HG02884 (cell line): Measurements from ENCODE around the gene AR.

Experiments
- ATAC-seq: cut with Tn5 transposase; IDR thresholded peaks from one replicate; pipeline ENCODE4 v1.9.1; 2021; ENCODE audit warnings: mild to moderate bottlenecking, moderate library complexity; ENCODE audit not compliant: unreplicated experiment

Gene AR, protein sequence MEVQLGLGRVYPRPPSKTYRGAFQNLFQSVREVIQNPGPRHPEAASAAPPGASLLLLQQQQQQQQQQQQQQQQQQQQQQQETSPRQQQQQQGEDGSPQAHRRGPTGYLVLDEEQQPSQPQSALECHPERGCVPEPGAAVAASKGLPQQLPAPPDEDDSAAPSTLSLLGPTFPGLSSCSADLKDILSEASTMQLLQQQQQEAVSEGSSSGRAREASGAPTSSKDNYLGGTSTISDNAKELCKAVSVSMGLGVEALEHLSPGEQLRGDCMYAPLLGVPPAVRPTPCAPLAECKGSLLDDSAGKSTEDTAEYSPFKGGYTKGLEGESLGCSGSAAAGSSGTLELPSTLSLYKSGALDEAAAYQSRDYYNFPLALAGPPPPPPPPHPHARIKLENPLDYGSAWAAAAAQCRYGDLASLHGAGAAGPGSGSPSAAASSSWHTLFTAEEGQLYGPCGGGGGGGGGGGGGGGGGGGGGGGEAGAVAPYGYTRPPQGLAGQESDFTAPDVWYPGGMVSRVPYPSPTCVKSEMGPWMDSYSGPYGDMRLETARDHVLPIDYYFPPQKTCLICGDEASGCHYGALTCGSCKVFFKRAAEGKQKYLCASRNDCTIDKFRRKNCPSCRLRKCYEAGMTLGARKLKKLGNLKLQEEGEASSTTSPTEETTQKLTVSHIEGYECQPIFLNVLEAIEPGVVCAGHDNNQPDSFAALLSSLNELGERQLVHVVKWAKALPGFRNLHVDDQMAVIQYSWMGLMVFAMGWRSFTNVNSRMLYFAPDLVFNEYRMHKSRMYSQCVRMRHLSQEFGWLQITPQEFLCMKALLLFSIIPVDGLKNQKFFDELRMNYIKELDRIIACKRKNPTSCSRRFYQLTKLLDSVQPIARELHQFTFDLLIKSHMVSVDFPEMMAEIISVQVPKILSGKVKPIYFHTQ

DNA sequence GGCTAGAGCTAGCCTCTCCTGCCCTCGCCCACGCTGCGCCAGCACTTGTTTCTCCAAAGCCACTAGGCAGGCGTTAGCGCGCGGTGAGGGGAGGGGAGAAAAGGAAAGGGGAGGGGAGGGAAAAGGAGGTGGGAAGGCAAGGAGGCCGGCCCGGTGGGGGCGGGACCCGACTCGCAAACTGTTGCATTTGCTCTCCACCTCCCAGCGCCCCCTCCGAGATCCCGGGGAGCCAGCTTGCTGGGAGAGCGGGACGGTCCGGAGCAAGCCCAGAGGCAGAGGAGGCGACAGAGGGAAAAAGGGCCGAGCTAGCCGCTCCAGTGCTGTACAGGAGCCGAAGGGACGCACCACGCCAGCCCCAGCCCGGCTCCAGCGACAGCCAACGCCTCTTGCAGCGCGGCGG lies at the start of gene AR:
Gene AR, plus strand, starts transcription at position 204 of the 400 bp plus-strand sequence. CDS start 1,126 bp downstream, outside the sequence.
- no peak for ATAC-seq

DNA sequence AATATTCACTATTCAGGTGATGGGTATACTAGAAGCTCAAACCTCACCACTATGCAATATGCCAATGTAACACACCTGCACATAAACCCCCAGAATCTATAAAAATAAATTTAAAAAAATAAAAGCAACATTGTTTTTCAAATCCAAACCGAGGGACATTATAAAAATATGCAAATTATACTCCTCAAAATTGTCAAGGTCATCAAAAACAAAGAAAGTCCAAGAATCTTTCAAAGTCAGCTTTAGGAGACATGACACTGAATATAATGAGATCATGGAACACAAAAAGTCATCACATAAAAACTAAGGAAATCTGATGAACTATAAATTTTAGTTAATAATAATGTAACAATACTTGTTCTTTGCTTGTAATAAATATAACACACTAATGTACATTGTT lies 43.2 kb upstream of the AR start:
- no peak for ATAC-seq

DNA sequence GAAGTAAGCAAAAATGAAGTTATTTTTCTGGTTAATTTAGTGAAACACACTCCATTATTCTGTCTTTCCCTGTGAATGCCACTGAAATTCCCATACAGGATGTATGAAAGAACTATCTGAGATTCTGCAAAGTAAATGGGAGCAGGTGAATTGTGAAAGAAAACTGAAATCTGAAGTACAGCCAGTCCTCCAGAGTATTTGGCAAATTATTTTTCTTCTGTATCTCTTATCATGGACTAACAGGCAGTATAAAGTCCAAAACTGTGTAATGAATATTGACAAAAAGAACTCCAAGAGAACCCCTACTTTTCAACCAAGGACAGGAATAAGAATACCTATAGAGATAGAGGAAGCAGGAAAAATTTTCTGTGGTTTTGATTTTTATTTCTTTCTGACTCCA lies 40.8 kb upstream of the AR start:
- no peak for ATAC-seq

DNA sequence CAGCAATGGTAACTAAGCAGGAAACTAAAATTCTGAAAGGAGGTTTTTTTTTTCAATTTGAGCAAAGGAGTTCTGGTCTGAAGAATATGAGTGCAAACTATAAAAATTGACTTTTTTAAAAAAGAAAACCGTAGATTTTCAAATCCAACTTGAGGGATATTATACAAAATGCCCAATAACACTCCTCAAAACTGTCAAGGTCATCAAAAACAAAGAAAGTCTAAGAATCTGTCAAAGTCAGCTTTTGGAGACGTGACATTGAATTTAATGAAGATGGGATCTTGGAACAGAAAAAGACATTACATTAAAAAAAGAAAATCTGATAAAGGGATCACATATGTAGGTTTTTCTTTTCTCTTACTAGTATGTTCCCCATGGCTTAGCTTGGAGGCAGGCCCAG lies 40.4 kb upstream of the AR start:
- ATAC-seq, result no peak

DNA sequence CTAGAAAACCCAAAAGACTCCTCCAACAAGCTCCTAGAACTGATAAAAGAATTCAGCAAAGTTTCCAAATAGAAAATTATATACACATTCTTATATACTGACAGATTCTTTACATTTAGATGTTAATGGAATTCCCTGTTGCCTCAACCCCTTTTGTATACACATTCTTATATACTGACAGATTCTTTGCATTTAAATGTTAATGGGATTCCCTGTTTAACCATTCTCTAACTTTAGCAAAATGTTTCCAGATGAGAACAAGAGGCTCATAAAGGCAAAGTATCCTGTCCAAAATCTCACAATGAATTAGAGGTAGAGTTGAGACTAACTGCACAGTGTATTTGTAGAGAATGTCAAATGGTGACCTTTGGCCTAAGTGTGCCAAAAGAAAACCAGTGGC lies 23.1 kb upstream of the AR start:
- ATAC-seq, result no peak

DNA sequence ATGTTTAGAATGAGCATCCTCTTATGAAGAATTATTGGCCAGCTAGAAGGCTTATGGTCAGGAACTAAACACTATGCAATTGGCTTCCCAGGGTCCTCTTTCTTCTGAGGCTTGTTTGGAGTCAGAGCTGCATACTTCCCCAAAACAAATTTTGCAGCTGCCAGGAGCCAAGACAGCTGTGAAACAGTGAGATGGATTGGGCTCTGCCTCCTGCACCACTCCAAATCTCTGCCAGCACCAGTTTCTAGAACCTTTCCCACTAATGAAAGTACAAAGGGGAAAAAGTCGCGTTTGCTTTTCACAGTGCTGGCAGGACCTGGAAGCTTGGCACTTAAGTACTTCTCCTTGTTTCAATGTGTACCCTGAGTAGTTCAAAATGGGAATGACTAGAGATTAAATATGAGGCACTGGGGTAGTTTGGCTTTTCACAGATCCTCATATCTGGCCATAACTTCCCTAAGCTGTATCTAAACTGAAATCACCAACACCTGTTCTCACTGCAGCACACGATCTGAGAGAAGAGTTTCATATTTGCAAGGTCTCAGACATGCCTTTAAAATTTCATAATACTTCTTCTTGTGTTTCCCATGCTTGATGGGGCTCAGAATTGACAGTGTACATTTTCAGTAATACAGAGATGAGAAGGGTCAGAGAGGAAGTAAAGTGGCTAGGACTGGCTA lies 20.7 kb upstream of the AR start:
- no peak for ATAC-seq

DNA sequence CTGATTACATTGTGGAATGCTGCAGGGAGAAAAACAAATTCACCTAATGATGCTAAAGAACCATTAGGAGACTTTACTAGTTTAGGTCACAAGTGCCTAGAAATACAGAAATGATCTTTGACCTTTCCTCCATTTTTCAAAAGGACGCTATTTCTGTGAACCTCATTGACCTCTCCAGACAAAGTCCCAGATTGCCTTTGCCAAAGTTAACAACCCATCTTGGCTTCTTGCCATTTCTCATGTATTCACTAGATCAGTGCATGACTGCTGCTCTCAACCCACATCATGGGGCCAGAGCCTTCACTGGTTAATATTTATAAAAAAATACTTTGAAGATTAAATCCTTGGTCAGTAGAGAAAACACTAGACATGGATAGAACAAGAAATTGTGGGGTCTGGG lies 19.9 kb upstream of the AR start:
- ATAC-seq, result no peak

DNA sequence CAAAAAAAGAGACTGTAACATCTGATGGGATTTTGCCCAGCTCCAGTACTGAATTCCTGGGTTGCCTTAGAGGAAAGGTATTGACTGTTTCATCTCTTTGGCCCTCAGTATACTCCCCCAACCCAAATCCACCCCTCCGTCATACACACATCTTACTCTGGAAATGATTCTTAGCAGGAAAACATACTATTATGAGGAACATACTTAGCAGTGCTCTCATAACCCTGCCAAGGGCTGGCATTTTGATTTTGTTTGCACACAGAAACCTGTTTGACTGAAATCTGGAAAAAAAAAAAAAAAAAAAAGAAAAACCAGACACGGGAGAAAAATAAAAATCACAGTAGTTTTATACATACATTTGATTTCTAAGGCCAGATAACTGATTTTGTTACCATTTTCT lies 19.4 kb upstream of the AR start:
- no peak for ATAC-seq

DNA sequence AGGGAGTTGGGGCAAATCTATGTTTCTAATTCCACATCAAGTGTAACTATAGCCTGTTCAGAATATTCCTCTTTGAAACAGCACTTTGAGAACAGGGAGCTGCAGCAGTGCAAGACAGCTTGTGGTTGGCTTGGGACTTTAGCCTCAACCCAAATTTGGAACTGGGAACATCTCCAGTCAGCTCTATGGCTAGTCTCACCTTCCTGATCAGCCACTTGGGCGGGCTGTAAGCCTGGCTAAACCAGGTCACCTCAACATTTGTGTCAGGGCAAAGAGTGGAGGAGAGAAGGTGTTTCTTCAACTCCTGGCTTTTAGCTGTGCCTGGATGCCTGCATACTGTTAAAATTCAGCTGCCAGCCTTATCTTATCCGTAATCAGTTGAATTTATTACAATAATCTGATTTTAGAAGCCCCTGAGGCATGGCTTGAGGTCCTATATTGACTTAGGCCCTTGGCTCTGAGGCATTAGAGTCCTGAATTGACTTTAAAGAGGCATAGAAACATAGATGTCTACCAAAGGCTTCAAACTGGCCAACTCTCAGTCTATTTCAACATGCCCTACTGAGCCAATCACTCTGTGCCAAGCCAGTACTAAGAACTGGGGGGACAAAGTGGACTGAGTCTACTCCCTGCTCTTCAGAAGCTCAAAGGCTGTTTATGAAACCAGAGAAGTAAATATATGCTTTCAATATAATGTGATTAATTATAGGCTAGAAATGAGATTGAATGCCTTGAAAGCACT lies 18.7 kb upstream of the AR start:
- no peak for ATAC-seq

DNA sequence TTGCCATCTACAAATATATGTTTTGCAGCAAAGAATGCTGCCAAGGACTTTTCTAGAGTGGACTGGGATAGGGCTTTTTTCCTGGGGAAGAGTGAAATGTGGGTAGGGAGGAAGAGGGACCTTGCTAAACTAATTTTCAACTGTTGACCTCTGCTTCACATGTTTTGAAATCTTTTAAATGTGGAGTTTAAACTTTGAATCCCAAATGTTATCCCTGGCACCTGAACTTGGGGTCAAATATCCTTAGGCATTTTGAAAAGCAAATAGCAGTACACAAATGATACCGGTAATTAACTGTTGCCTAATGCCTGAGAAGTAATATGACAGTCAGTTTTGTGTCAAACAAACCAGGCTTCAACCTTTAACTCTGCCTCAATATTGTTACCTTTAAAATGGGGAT lies 7.3 kb upstream of the AR start:
- ATAC-seq, result no peak

DNA sequence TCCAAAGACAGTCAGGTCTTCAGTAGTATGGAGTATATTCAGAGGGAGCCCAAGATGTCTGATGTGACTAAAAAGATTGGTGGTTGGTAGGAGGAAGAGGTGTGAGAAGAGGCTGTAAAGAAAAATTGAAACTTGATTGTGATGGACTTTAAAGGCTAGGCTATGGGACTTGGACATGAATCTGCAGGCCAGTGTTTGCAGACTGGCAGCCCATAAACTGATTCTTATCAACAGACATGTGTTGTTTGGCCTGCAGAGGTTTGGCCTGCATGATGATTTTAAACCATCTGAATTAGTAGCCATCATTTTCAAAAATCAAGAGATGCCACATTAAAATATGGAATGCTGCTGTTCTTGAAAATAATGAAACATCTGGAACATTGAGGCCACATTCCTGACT lies 5.4 kb upstream of the AR start:
- ATAC-seq, result no peak

DNA sequence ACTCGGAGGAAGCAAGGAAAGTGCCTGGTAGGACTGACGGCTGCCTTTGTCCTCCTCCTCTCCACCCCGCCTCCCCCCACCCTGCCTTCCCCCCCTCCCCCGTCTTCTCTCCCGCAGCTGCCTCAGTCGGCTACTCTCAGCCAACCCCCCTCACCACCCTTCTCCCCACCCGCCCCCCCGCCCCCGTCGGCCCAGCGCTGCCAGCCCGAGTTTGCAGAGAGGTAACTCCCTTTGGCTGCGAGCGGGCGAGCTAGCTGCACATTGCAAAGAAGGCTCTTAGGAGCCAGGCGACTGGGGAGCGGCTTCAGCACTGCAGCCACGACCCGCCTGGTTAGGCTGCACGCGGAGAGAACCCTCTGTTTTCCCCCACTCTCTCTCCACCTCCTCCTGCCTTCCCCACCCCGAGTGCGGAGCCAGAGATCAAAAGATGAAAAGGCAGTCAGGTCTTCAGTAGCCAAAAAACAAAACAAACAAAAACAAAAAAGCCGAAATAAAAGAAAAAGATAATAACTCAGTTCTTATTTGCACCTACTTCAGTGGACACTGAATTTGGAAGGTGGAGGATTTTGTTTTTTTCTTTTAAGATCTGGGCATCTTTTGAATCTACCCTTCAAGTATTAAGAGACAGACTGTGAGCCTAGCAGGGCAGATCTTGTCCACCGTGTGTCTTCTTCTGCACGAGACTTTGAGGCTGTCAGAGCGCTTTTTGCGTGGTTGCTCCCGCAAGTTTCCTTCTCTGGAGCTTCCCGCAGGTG lies 637 bp downstream of the AR start:
- no peak for ATAC-seq

DNA sequence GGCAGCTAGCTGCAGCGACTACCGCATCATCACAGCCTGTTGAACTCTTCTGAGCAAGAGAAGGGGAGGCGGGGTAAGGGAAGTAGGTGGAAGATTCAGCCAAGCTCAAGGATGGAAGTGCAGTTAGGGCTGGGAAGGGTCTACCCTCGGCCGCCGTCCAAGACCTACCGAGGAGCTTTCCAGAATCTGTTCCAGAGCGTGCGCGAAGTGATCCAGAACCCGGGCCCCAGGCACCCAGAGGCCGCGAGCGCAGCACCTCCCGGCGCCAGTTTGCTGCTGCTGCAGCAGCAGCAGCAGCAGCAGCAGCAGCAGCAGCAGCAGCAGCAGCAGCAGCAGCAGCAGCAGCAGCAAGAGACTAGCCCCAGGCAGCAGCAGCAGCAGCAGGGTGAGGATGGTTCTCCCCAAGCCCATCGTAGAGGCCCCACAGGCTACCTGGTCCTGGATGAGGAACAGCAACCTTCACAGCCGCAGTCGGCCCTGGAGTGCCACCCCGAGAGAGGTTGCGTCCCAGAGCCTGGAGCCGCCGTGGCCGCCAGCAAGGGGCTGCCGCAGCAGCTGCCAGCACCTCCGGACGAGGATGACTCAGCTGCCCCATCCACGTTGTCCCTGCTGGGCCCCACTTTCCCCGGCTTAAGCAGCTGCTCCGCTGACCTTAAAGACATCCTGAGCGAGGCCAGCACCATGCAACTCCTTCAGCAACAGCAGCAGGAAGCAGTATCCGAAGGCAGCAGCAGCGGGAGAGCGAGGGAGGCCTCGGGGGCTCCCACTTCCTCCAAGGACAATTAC lies 1.4 kb downstream of the AR start:
- ATAC-seq, result no peak

DNA sequence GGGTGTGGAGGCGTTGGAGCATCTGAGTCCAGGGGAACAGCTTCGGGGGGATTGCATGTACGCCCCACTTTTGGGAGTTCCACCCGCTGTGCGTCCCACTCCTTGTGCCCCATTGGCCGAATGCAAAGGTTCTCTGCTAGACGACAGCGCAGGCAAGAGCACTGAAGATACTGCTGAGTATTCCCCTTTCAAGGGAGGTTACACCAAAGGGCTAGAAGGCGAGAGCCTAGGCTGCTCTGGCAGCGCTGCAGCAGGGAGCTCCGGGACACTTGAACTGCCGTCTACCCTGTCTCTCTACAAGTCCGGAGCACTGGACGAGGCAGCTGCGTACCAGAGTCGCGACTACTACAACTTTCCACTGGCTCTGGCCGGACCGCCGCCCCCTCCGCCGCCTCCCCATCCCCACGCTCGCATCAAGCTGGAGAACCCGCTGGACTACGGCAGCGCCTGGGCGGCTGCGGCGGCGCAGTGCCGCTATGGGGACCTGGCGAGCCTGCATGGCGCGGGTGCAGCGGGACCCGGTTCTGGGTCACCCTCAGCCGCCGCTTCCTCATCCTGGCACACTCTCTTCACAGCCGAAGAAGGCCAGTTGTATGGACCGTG lies 2.2 kb downstream of the AR start:
- ATAC-seq, result no peak

DNA sequence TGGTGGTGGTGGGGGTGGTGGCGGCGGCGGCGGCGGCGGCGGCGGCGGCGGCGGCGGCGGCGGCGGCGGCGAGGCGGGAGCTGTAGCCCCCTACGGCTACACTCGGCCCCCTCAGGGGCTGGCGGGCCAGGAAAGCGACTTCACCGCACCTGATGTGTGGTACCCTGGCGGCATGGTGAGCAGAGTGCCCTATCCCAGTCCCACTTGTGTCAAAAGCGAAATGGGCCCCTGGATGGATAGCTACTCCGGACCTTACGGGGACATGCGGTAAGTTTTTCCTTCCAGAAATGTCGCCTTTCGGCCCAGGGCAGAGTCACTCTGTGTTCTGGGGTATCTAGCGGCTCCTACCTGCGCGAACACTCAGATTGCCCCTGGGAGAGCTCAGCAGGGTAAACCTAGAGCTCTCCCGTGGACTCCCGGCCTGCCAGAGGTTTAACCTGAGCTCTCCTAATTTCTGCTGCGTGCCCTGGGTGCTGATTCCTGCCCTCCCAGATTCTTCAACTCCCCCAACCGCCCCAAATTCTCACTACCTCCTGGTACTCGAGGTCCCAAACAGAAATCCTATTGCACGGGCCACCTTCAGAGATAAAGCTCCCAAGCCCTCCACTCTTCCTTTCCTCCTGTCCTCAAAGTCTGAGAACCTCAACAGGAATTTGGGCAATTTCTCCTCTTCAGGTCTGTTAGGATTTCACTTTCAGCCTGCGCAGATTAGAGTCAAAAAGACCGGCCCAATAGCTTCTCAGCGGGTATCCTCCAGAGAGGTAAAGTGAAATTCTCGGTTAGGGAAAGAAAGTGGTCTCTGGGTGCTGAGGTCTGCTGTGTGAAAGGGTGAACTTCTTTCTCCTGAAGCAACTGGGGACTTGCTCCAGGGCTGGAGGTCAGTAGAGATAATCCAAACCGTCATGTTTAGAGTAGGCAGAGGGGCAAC lies 2.9 kb downstream of the AR start:
- ATAC-seq, result no peak

DNA sequence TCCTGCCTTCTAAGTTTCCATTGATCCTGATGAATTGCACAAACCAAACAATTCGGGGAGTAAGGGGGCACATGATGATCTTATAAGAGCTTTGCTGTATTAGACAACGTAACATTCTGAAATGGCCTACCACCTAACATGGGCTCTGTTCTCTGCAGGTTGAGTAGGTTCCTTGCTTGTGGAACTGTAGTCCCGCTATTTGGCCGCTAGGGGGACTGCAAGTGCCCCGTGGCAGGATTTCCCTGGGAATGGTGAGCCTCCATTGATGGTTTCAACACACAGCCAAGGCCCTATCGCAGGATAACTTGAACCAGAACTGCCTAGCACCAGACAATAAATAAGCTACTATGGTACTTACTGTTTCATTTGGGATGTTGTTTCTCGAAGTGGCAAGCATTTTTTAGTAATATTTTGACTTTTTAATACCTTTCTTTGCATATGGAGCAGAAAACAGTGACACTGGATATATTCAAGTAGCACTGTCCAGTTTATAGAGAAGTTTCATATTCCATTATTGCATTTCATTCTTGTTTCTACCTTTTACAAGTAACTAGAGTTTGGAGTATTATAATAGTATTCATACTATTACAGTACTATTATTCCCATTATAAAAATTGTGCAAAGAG lies 11.9 kb downstream of the AR start:
- no peak for ATAC-seq

DNA sequence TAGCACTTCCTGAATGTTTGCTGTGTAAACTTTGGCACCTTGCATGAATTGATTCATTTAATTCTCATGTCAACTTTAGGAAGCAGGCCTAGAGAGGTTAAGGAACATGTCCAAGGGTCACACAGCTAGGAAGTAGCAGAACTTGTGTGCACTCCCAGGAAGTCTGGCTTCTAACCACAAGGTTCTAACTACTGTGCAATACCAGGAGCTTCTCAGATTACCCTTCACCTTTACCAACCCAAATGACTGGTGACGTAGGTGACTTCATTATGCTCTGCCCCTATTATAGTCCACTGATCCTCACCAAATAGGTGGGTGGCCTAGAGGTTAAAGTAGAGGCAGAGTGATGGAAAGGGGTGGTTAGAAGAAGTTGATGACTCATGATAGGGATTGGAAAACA lies 14.4 kb downstream of the AR start:
- ATAC-seq, result no peak
